ENCODE measurements around the gene DPP10.

DNA sequence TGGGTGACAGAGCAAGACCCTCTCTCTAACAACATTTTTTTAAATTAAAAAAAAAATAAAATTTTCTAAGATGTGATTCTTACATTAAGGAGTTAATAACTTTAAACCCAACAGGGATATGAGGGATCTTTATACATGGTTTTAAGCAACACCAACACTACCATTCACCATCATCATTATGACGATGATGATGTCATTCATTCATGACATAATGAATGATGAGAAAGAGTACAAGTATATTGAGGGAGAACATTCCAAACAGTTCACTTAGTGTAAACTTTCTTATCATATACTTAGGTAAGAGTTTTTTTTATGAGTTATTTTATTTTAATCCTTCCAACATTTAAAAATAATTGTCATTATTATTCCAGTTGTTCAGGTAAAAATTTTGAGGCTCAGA lies 863.3 kb downstream of the DPP10 start:
- TF ChIP-seq, protein P1, sequence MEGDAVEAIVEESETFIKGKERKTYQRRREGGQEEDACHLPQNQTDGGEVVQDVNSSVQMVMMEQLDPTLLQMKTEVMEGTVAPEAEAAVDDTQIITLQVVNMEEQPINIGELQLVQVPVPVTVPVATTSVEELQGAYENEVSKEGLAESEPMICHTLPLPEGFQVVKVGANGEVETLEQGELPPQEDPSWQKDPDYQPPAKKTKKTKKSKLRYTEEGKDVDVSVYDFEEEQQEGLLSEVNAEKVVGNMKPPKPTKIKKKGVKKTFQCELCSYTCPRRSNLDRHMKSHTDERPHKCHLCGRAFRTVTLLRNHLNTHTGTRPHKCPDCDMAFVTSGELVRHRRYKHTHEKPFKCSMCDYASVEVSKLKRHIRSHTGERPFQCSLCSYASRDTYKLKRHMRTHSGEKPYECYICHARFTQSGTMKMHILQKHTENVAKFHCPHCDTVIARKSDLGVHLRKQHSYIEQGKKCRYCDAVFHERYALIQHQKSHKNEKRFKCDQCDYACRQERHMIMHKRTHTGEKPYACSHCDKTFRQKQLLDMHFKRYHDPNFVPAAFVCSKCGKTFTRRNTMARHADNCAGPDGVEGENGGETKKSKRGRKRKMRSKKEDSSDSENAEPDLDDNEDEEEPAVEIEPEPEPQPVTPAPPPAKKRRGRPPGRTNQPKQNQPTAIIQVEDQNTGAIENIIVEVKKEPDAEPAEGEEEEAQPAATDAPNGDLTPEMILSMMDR (IDR thresholded peaks at IDR 0.05): no peak
- TF ChIP-seq EP300 (IDR thresholded peaks at IDR 0.05) (no peak), POLR2AphosphoS5 (IDR thresholded peaks at IDR 0.05) (no peak), POLR2A (IDR thresholded peaks at IDR 0.05; ENCODE audit: low read depth) (no peak)

Data from esophagus muscularis mucosa (tissue), 4 donors.